PC-3 (cell line): ENCODE measurements around the gene IL4I1. TPM values are rescaled to one million over a fixed set of nuclear protein-coding genes. Genes with fewer than 3 reads are reported as not detected.

Experiments used
- ATAC-seq: fragments of 200-7000 bp; cut with Tn5 transposase; 2 replicates; pipeline ENCODE4 v1.9.1; 2020; ENCODE audit warnings: mild to moderate bottlenecking, moderate library complexity
- BruUV-seq: library from RNA; stranded (reverse); fragments of 400-500 nt; replicated peaks from 2 replicates; lab custom pipeline; 2021; lab: Mats Ljungman, UMichigan
- CTCF ChIA-PET: fragments of 300-600 bp; sonication (Branson Sonifier 250); formaldehyde crosslinking; loops from one replicate; lab custom pipeline; 2022; ENCODE audit warnings: antibody characterized with exemption; lab: Charles Lee
- POLR2A ChIA-PET: fragments of 300-600 bp; sonication (Branson Sonifier 250); formaldehyde crosslinking; loops from one replicate; lab custom pipeline; 2022; ENCODE audit warnings: antibody characterized with exemption; ENCODE audit not compliant: unreplicated experiment; lab: Charles Lee
- DNase-seq: peaks from one replicate; pipeline ENCODE4 v3.0.0-alpha.2; 2015
- H2AFZ ChIP-seq: fragments of 300-600 bp; sonication (generic); 2 replicates; pipeline ENCODE4 v1.6.0; 2016; ENCODE audit warnings: antibody characterized with exemption, low read length
- H3F3A ChIP-seq: fragments of 300-600 bp; sonication (generic); one replicate; pipeline ENCODE4 v1.6.0; 2017; ENCODE audit warnings: antibody characterized with exemption, low read length, control low read depth, mild to moderate bottlenecking; ENCODE audit not compliant: unreplicated experiment
- H3K27ac ChIP-seq: fragments of 300-600 bp; sonication (generic); 2 replicates; pipeline ENCODE4 v1.5.1; 2016; ENCODE audit warnings: mild to moderate bottlenecking, low read length
- H3K27me3 ChIP-seq: fragments of 300-600 bp; sonication (generic); 2 replicates; pipeline ENCODE4 v1.6.1; 2016; ENCODE audit warnings: low read length, mixed read lengths
- H3K36me3 ChIP-seq: fragments of 300-600 bp; sonication (generic); 2 replicates; pipeline ENCODE4 v1.6.1; 2016; ENCODE audit warnings: low read depth, mixed run types, low read length, mixed read lengths
- H3K4me1 ChIP-seq: fragments of 300-600 bp; sonication (generic); 2 replicates; pipeline ENCODE4 v1.5.1; 2016; ENCODE audit warnings: low read length; ENCODE audit not compliant: insufficient read depth
- H3K4me2 ChIP-seq: fragments of 300-600 bp; sonication (generic); 2 replicates; pipeline ENCODE4 v1.6.0; 2016; ENCODE audit warnings: low read length
- H3K4me3 ChIP-seq: fragments of 300-600 bp; sonication (generic); 2 replicates; pipeline ENCODE4 v1.5.1; 2016; ENCODE audit warnings: mild to moderate bottlenecking, low read length, mixed read lengths
- H3K79me2 ChIP-seq: fragments of 300-600 bp; sonication (generic); 2 replicates; pipeline ENCODE4 v1.6.1; 2017; ENCODE audit warnings: low read length, mixed read lengths
- H3K9ac ChIP-seq: fragments of 300-600 bp; sonication (generic); 2 replicates; pipeline ENCODE4 v1.6.0; 2016; ENCODE audit warnings: mild to moderate bottlenecking, low read length
- H3K9me2 ChIP-seq: fragments of 300-600 bp; sonication (generic); replicated peaks from 2 replicates; pipeline ENCODE4 v1.6.1; 2016; ENCODE audit warnings: mixed run types, low read length, mixed read lengths
- H3K9me3 ChIP-seq: fragments of 300-600 bp; sonication (generic); 2 replicates; pipeline ENCODE4 v1.6.1; 2016; ENCODE audit warnings: low read length, mixed read lengths
- H4K20me1 ChIP-seq: fragments of 300-600 bp; sonication (generic); 2 replicates; pipeline ENCODE4 v1.6.1; 2016; ENCODE audit warnings: low read length, mixed read lengths
- CTCF ChIP-seq: fragments of 300-600 bp; sonication (generic); conservative IDR thresholded peaks from 2 replicates; pipeline ENCODE4 v1.5.1; 2017; ENCODE audit warnings: antibody characterized with exemption, low read depth, mild to moderate bottlenecking, low read length
- EZH2 ChIP-seq: fragments of 300-600 bp; sonication (generic); IDR thresholded peaks from one replicate; pipeline ENCODE4 v1.6.1; 2017; ENCODE audit warnings: antibody characterized with exemption, mild to moderate bottlenecking, low read length; ENCODE audit not compliant: unreplicated experiment
- EZH2phosphoT487 ChIP-seq: fragments of 300-600 bp; sonication (generic); IDR thresholded peaks from 2 replicates; pipeline ENCODE4 v1.6.1; 2018; ENCODE audit warnings: mild to moderate bottlenecking, antibody characterized with exemption, low read length, borderline replicate concordance
- intact Hi-C: fragments of 100-400 bp; cut with micrococcal nuclease; formaldehyde crosslinking; loops from 2 replicates; pipeline ENCODE4 v1.9.0; 2023
- total RNA-seq: library from RNA; depleted of rRNA; stranded (reverse); fragments of >200 nt; gene quantifications from 2 replicates; pipeline ENCODE4 v1.2.3, GENCODE V29; 2014

The IL4I1 gene
- total RNA-seq, 1 experiment from 2014 or later, result 2.2 TPM

GRCh38 chr19:49921871-49922795 is 25.4 kb upstream of the IL4I1 start:
- Histone ChIP-seq H3K27ac (no peak overlapping the region), H3K36me3 (peaks cover 75% of the 10 kb centered on the region), H4K20me1 (peaks cover 73% of the 10 kb centered on the region), H2AFZ (no peak overlapping the region), H3K9me3 (no peaks in the 10 kb centered on the region), H3K79me2 (peaks cover 97% of the 10 kb centered on the region), H3K4me3 (no peak overlapping the region), H3K4me2 (no peak overlapping the region), H3K9me2 (no peaks in the 10 kb centered on the region), H3K27me3 (no peaks in the 10 kb centered on the region), H3F3A (no peaks in the 10 kb centered on the region), H3K4me1 (peaks cover 12% of the 10 kb centered on the region), H3K9ac (no peak overlapping the region)
- DNase-seq (peak; percentile 40), ATAC-seq (peak; percentile 35; the same call in 1 of the 2 replicates)
- intact Hi-C loops, result no loop called here
- TF ChIP-seq EZH2, result no peak
- ChIA-PET POLR2A (no interaction called here), CTCF (no interaction called here)
- BruUV-seq, result no TSS peak

GRCh38 chr19:49920624-49921363 is 24.1 kb upstream of the IL4I1 start:
- intact Hi-C loops, result no loop called here
- Histone ChIP-seq H3K36me3 (peaks cover 74% of the 10 kb centered on the region), H3K4me1 (peaks cover 5% of the 10 kb centered on the region), H4K20me1 (peaks cover 70% of the 10 kb centered on the region), H3K4me3 (no peak overlapping the region), H3K9me3 (no peaks in the 10 kb centered on the region), H3K4me2 (no peak overlapping the region), H3F3A (no peaks in the 10 kb centered on the region), H2AFZ (no peak overlapping the region), H3K79me2 (peaks cover 94% of the 10 kb centered on the region), H3K9ac (no peak overlapping the region), H3K27ac (no peak overlapping the region), H3K9me2 (no peaks in the 10 kb centered on the region), H3K27me3 (no peaks in the 10 kb centered on the region)
- no TSS peak for BruUV-seq
- TF ChIP-seq EZH2phosphoT487 (no peak), CTCF (no peak), EZH2 (no peak)
- ATAC-seq (no peak), DNase-seq (no peak)
- POLR2A ChIA-PET, result no interaction called here
- CTCF ChIA-PET, result no interaction called here

GRCh38 chr19:49918089-49918488 is 21.4 kb upstream of the IL4I1 start:
- Histone ChIP-seq H3K9me3 (no peaks in the 10 kb centered on the region), H3K4me3 (no peak overlapping the region), H3K4me2 (no peak overlapping the region), H3K27ac (no peak overlapping the region), H2AFZ (no peak overlapping the region), H3F3A (no peaks in the 10 kb centered on the region), H3K4me1 (peaks cover 5% of the 10 kb centered on the region), H3K27me3 (no peaks in the 10 kb centered on the region), H3K36me3 (peaks cover 72% of the 10 kb centered on the region), H3K79me2 (peaks cover 86% of the 10 kb centered on the region), H4K20me1 (peaks cover 50% of the 10 kb centered on the region), H3K9me2 (no peaks in the 10 kb centered on the region), H3K9ac (no peak overlapping the region)
- POLR2A ChIA-PET, result no interaction called here
- CTCF ChIA-PET, result no interaction called here
- no TSS peak for BruUV-seq
- TF ChIP-seq CTCF, result no peak
- ATAC-seq (no peak), DNase-seq (no peak)
- intact Hi-C loops, result no loop called here
